Stimulated activated CD4-positive, alpha-beta T cell treated with anti-CD3 and anti-CD28 coated beads, Interleukin-12 subunit alpha, Interleukin-12 subunit beta, amount 100 ng/mL, for 48 hours (primary cell): Measurements from ENCODE around the gene MCM10.

Experiments
- DNase-seq, 3 donors: peaks; one replicate each; pipeline ENCODE4 v3.0.0-alpha.2; 2020; ENCODE audit warnings: low read depth in 2 of 3, low spot score in 1 of 3

Gene MCM10

DNA sequence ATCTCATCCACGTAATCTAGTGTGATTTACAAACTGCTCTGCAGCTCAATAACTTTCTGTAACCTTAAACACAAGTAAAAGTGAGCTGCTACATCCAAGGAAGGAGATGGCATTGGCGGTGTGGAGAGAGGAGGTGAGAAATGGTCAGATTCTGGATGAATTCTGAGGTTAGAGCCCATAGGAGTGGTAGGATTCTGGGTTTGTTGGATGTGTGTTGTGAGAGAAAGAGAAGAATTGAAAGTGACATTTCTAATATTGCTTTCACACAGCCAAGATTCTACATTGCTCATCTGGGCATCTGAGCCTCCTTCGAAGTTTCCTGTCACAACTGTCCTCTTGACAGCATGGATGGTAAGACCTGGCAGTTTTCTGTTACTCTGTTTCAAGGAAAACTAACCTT, 2.5 kb downstream of the MCM10 start:
- DNase-seq = no peak

DNA sequence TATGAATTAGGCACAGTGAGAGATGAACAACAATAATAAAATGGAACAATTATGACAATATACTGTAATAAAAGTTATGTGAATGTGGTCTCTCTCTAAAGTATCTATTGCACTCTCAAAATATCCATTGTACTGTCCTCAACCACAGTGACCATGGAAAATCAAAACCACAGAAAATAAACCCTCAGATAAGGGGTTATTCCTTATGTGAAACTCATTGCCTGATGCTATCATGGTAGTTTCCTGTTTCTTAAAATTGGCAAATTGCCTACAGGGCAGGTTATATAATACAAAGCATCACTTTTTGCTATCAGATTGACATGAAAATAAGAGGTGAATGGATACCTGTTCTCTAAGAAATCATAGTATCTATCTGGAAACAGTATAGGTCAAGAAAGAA, 3.8 kb downstream of the MCM10 start:
- no peak for DNase-seq

DNA sequence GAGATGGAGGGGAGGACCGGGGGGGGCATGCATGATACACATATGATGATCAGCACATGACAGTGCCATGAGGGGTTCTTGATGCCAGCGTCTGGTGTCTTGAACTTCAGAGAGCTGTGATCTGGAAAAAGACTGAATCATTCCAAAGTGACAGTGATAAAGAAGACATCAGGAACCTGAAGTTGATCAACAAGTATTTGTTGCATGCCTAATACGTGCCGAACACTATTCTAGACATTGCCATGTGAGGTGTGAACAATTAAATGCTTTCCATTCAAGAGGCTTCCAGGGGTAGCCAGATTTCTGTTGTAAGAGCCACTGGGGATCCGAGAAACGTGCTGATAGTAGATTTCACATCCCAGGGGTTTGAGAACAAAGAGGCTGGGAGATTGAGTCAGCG, 6.2 kb downstream of the MCM10 start:
- no peak for DNase-seq

DNA sequence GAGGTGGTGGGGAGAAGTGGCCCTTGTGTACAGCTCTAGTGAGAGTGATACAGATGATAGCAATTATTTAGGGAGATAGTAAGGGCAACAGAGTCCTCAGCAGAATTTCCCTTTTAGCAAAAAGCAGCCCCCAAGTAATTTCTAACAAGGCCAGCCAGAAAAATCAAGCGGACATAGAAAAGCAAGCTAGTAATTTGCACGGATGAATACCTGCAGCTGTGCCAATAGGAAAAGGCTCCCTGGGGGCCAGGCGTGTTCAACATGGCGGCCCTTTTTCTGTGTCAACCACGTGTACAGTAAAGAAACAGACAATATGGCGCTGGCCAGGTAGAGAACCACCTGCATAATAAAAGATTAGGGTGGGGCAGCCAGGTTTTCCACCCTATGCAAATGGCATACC, 7.4 kb downstream of the MCM10 start:
- DNase-seq = no peak

DNA sequence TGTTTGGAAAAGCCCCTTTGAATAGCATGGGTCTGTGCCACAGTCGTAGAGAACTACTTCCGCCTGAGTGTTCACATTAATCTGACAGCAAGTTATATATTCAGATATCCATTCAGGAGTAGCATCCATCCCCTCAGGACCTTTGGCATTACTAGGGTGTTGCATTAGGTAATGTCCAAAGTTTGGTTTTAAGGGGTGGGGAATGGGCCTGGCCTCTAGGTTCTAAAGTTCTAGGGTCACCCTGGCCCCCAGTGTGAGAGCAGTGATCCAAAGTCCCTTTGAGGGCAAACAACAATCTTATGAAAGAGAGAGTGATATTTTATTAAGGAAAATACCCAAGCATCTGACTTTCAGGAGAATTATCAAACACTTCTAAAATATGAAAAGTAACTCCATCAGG, 12.3 kb downstream of the MCM10 start:
- no peak for DNase-seq

GRCh38 chr10:13180788-13181187, 19.4 kb downstream of the MCM10 start:
- no peak for DNase-seq

GRCh38 chr10:13182424-13182823, 21.1 kb downstream of the MCM10 start:
- no peak for DNase-seq

GRCh38 chr10:13183625-13184024, 22.3 kb downstream of the MCM10 start:
- no peak for DNase-seq

GRCh38 chr10:13184276-13184675, 22.9 kb downstream of the MCM10 start:
- DNase-seq = no peak

GRCh38 chr10:13184730-13185514, 23.6 kb downstream of the MCM10 start:
- DNase-seq = no peak

DNA sequence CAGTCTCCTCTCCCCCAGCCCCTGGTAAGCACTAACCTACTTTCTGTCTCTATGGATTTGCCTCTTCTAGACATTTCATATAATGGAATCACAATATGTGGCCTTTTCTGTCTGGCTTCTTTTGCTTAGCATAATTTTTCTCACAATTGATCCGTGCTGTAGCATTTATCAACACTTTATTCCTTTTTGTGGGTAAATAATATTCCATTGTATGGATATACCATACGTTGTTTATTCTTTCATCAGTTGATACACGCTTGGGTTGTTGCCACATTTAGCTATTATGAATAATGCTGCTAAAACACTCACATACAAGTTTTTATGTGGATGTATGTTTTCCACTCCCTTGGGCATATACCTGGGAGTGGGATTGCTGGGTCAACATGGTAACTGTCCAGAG, 25.8 kb downstream of the MCM10 start:
- no peak for DNase-seq

DNA sequence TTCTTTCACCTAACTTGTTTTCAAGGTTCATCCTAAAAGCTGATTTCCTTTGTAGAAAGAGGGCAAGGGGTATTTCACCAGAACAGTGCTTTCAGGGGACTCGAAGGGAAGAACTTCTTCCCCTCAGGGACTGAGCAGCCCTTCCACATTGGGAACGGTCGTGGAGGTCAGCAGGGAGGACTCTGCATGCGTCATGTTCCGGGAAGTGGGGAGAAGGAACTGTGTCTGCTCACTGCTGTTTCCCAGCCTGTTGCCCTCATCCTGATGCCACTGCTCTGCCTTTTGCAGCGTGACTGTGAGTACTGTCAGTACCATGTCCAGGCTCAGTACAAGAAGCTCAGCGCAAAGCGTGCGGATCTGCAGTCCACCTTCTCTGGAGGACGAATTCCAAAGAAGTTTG, 27.2 kb downstream of the MCM10 start:
- no peak for DNase-seq

DNA sequence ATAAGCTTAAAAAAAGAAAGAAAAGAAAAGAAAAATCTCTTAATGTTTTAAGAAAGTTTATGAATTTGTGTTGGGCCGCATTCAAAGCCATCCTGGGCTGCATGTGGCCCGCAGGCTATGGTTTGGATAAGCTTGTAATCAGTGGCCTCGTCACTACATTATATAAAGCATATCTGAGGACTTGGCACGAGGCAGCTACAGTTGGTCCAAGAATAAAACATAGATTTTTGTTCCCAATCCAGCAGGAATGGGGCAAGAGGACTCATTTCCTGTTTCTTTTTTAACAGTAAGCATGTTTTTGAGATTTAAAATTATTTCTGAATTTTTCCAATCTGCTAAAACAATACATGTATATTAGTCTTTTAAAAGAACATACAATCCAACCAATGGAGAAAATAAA, 28.6 kb downstream of the MCM10 start:
- no peak for DNase-seq

- DNase-seq = no peak
These were observed 29.5 kb downstream of the MCM10 start for GRCh38 chr10:13190816-13191215.

DNA sequence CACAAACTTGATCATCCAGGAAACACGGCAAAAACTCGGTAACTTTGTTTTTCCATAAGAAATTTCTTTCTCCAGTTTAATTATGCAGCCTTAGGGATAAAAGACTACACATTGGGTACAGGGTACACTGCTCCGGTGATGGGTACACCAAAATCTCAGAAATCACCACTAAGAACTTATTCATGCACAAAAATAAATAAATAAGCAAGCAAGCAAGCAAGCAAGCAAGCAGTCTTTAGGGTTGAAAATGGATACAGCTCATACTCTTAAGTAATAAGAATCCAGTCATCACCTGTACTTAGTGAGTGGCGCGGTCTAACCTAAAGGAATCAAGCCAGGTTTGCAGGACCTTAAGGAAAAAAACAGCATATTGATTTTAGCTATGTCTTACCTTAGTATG, 30.0 kb downstream of the MCM10 start:
- no peak for DNase-seq

DNA sequence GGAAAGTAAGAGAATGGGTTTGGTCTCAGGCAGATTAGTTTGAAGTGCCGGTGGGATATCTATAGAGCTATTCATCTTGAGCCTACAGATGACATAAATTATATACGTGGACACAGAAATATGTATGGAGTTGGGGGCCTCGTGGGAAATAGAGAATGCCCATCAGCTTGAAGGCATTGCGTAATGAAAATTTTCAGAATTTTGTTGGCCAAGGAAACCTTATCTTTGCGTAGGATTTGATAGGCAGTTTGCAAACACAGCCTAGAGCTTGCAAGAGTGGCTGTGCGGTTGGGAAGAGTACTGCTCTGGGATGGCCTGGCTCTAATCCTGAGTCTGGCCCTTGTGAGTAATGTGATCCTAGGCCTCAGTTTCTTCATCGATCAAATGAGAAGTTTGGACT, 32.3 kb downstream of the MCM10 start:
- DNase-seq = no peak

- DNase-seq = no peak
These were observed 33.7 kb downstream of the MCM10 start for GRCh38 chr10:13195016-13195415.

- DNase-seq = no peak
These were observed 39.8 kb downstream of the MCM10 start for GRCh38 chr10:13201132-13201531.

DNA sequence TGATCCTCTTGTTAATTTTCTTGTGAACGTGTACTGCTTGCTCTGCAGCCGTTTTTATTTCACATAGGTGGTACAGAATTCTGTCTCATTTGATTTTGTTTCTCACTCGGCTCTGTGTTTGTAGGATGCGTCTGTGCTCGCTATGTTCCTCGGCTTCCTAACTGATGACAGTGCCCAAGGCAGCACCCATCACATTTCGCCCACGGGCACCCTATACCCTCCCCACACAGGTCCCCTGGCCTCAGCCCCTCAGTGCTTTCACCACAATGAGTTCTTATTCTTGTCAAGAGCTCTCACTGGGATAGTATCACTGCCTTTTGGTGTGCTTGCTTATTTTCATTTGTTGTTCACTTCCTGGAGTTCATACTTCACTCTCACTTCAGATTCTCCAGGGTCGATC, 44.7 kb downstream of the MCM10 start:
- DNase-seq = no peak

GRCh38 chr10:13206546-13207443, 45.4 kb downstream of the MCM10 start:
- DNase-seq = no peak

DNA sequence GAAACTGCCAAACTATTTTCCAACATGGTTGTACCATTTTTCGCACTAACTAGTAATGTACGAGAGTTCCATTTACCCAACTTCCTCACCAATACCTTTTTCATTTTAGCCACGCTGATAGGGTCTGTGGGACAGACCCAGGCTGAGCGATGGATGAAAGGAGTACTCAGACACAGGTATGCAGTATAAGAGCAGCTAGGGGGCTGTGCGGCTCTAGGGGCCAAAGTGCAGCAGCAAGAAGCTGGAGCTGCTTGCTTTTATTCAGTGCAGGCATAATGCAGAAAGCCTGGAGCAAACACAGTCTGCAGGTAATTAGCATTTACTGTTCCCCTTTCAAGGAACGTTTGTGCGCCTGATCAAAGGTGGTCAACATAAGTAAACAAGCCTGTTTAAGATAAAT, 51.8 kb downstream of the MCM10 start:
- no peak for DNase-seq

- no peak for DNase-seq
These were observed 57.5 kb downstream of the MCM10 start for GRCh38 chr10:13218878-13219277.
